Heart left ventricle (tissue), 16 donors: ENCODE measurements around the gene HAUS5. TPM values are rescaled to one million over a fixed set of nuclear protein-coding genes. Genes with fewer than 3 reads are reported as not detected.
A peak's percentile ranks its signal among the peaks of the same experiment; 100 is the strongest.

Experiments used
- ATAC-seq, 4 donors: fragments of 200-7000 bp; cut with Tn5 transposase; one replicate each; pipeline ENCODE4 v1.9.1; 2020 to 2022; ENCODE audit warnings: moderate library complexity in 4 of 4, mild to moderate bottlenecking in 3 of 4, moderate number of reproducible peaks in 1 of 4
- DNase-seq, 5 donors: peaks; one replicate each; pipeline ENCODE4 v3.0.0-alpha.2; 2020
- H3K27ac ChIP-seq, 12 donors: fragments of 200-600 bp; sonication (generic) in 4 of 12; one replicate each; pipeline versions ENCODE4 v1.5.0 to v1.8.0; 2016 to 2022; ENCODE audit warnings: mild to moderate bottlenecking in 2 of 12
- H3K27me3 ChIP-seq, 9 donors: fragments of 200-600 bp; sonication (generic) in 2 of 9; one replicate each; pipeline versions ENCODE4 v1.5.1 to v1.8.0; 2016 to 2022; ENCODE audit warnings: mild to moderate bottlenecking in 3 of 9
- H3K36me3 ChIP-seq, 9 donors: fragments of 200-600 bp; sonication (generic) in 2 of 9; one replicate each; pipeline versions ENCODE4 v1.5.0 to v1.8.0; 2018 to 2022; ENCODE audit warnings: mild to moderate bottlenecking in 2 of 9
- H3K4me1 ChIP-seq, 12 donors: fragments of 200-600 bp; sonication (generic) in 4 of 12; one replicate each; pipeline versions ENCODE4 v1.5.0 to v1.8.0; 2016 to 2022; ENCODE audit warnings: mild to moderate bottlenecking in 3 of 12
- H3K4me3 ChIP-seq, 12 donors: fragments of 200-600 bp; sonication (generic) in 4 of 12; one replicate each; pipeline versions ENCODE4 v1.5.0 to v1.8.0; 2017 to 2022; ENCODE audit warnings: mild to moderate bottlenecking in 9 of 12, moderate library complexity in 4 of 12
- H3K9me3 ChIP-seq, 12 donors: fragments of 200-600 bp; sonication (generic) in 4 of 12; one replicate each; pipeline versions ENCODE4 v1.5.0 to v1.8.0; 2016 to 2022; ENCODE audit warnings: mild to moderate bottlenecking in 1 of 12
- CTCF ChIP-seq, 12 donors: fragments of 200-600 bp; sonication (generic) in 4 of 12; IDR thresholded peaks; one replicate each; pipeline versions ENCODE4 v1.5.0 to v1.8.0; 2018 to 2022; ENCODE audit warnings: antibody characterized with exemption in 12 of 12, mild to moderate bottlenecking in 5 of 12
- POLR2A ChIP-seq, 2 donors: fragments of 450-650 bp; IDR thresholded peaks; one replicate each; pipeline ENCODE4 v1.6.1; 2017; ENCODE audit warnings: antibody characterized with exemption in 2 of 2, mild to moderate bottlenecking in 2 of 2, moderate library complexity in 2 of 2
- WGBS, 4 donors: extraction: QIAGEN DNeasy Blood & Tissue Kit in 2 of 4; methylation state at CpG; one replicate each; pipeline versions ENCODE4 v1.1.5 to v1.1.7; 2013 to 2018; 5-methylcytosine and 5-hydroxymethylcytosine counted together
- intact Hi-C, 10 donors: fragments of 100-400 bp; cut with DNase I; formaldehyde crosslinking; loops; one replicate each; pipeline versions ENCODE4 v1.11.1 to v1.14.2; 2022
- long read RNA-seq, 3 donors: library from polyadenylated mRNA; unstranded; transcript quantifications; one replicate each; pipeline ENCODE4 v2.0.0, GENCODE V29; 2020 to 2021
- polyA plus RNA-seq, 2 donors: library from polyadenylated mRNA; stranded (reverse); fragments of 200-250 nt; gene quantifications; one replicate each; pipeline ENCODE4 v1.2.3, GENCODE V29; 2013
- total RNA-seq, 9 donors: library from RNA; depleted of rRNA in 2 of 9; stranded (reverse); fragments of >200 nt in 2 of 9; fragmentation: NEBNext Ultra II Directional in 3 of 9; extraction: Animal tissue kit (Norgen Biotek cat#: 25700) in 3 of 9; gene quantifications; one replicate each; pipeline versions ENCODE4 v1.1.0 to v1.2.4, GENCODE V29; 2016 to 2023
- donor health status: ischemic (EF 13 %, LVEDD 7.1; RV severe dilation, severe dysfunction).
- donor health status: healthy with polysubstance abuse.
- donor health status: DM: no; HTN: yes; CAD: no.
- donor health status: DM: no; HTN: no; CAD: no.
- donor health status: ischemic (EF 25% LVEDD 6.9; RV normal size, moderate dysfunction).
- donor health status: ischemic (EF 25% LVEDD 5.7; RV mildly dilated, moderate dysfunction).
- donor health status: healthy.
- donor health status: DM: yes; HTN: yes; CAD: no.
- donor health status: ischemic (EF 35%, LVEDD 5.7; RV mildly dilated, moderate dysfunction).
- donor health status: nonischemic (EF 11% LVEDD 7.7; RV severe dilation, severe dysfunction).
- donor health status: DM: yes; HTN: yes; CAD: no.
- donor health status: PGD.
- donor health status: ischemic (EF 29% LVEDD 5.4; RV normal size, mild dysfunction).
- donor health status: nonischemic (EF 23%, LVEDD 6.1; RV moderate dilation, normal function).

Gene HAUS5
- total RNA-seq = 1 to 10 TPM; 1.9 to 9.0 (median 3.9) TPM
- polyA plus RNA-seq = 1 to 10 TPM; 3.8 to 4.9 TPM
- long read RNA-seq, donor 1, full-length matches to known transcripts = 6 of 8 reads
- long read RNA-seq, donor 1, partial matches to known transcripts = 1 of 8 reads
- long read RNA-seq, donor 1, other reads (novel, unspliced or antisense) = 1 of 8 reads
- long read RNA-seq, donor 2, full-length matches to known transcripts = 7 of 10 reads
- long read RNA-seq, donor 2, partial matches to known transcripts = 1 of 10 reads
- long read RNA-seq, donor 2, other reads (novel, unspliced or antisense) = 2 of 10 reads
- long read RNA-seq, donor 3, full-length matches to known transcripts = 3 of 6 reads
- long read RNA-seq, donor 3, partial matches to known transcripts = 2 of 6 reads
- long read RNA-seq, donor 3, other reads (novel, unspliced or antisense) = 1 of 6 reads

GRCh38 chr19:35612559-35613321 lies at the start of gene HAUS5:
Gene HAUS5, plus strand, starts transcription at chr19:35612735. Its CDS starts 60 bp downstream, at chr19:35612795.
- peak; percentile 95 to 99 (median 98) for ATAC-seq
- TF ChIP-seq POLR2A (IDR thresholded peaks at IDR 0.05) (peak in 1 of 2 donors; percentile 41), CTCF (IDR thresholded peaks at IDR 0.05) (peak in 3 of 12 donors; percentile 8 to 14 (median 13))
- 0 to 1% (median 1%) methylated on average over 23 to 47 of the region's 47 CpGs for WGBS, 4 donors
- H3K27me3 ChIP-seq = no peaks in the 10 kb centered on the region
- H3K4me3 ChIP-seq = peak within 1 kb of the TSS; percentile 43 to 93 (median 74)
- peaks cover 0 to 11% (median 0%) of the 10 kb centered on the region in 12 donors for H3K9me3 ChIP-seq
- H3K27ac ChIP-seq = peak within 1 kb of the TSS; percentile 6 to 79 (median 50)
- H3K4me1 ChIP-seq = peaks cover 0 to 22% (median 10%) of the 10 kb centered on the region in 12 donors
- H3K36me3 ChIP-seq = peaks cover 0 to 20% (median 0%) of the 10 kb centered on the region in 9 donors
- peak; percentile 90 to 96 (median 93) for DNase-seq
- intact Hi-C loops = loop anchor here in 5 of 10 donors (1.0 to 10.0 kb wide), 3 partner anchors 16 to 68 kb away; partner anchors contain the start of gene TMEM147 (in 3 of the 5)

- ATAC-seq (no peak), DNase-seq (no peak)
- H3K36me3 ChIP-seq = no peaks in the 10 kb centered on the region
- TF ChIP-seq CTCF (IDR thresholded peaks at IDR 0.05) (no peak), POLR2A (IDR thresholded peaks at IDR 0.05) (no peak)
- intact Hi-C loops = no loop called here
- H3K4me1 ChIP-seq = peaks cover 0 to 8% (median 4%) of the 10 kb centered on the region in 12 donors
- no peak overlapping the region for H3K4me3 ChIP-seq
- 57 to 70% (median 64%) methylated on average over 2 of the region's 2 CpGs for WGBS, 4 donors
- no peaks in the 10 kb centered on the region for H3K9me3 ChIP-seq
- H3K27ac ChIP-seq = no peak overlapping the region
- peaks cover 11 to 65% (median 23%) of the 10 kb centered on the region in 9 donors for H3K27me3 ChIP-seq
Measured at GRCh38 chr19:35562776-35563175, 49.8 kb upstream of the HAUS5 start.

- intact Hi-C loops = no loop called here
- DNase-seq (no peak), ATAC-seq (no peak)
- Histone ChIP-seq H3K27ac (no peak within 1 kb of the TSS), H3K9me3 (no peaks in the 10 kb centered on the region), H3K4me1 (peaks cover 0 to 3% (median 1%) of the 10 kb centered on the region in 12 donors), H3K4me3 (no peak within 1 kb of the TSS), H3K27me3 (peaks cover 6 to 59% (median 20%) of the 10 kb centered on the region in 9 donors), H3K36me3 (no peaks in the 10 kb centered on the region)
- WGBS, 4 donors = 63 to 68% (median 64%) methylated on average over 10 to 15 of the region's 15 CpGs
- TF ChIP-seq POLR2A (IDR thresholded peaks at IDR 0.05) (no peak), CTCF (IDR thresholded peaks at IDR 0.05) (no peak)
Measured at GRCh38 chr19:35563207-35563829, 49.2 kb upstream of the HAUS5 start, which contains the start of gene ATP4A. Gene ATP4A, minus strand, starts transcription at chr19:35563658. Its CDS starts 29 bp downstream, at chr19:35563629.
